Panc1 (cell line): Measurements from ENCODE around the gene CACTIN. TPM values are rescaled to one million over a fixed set of nuclear protein-coding genes. Genes with fewer than 3 reads are reported as not detected.

Experiments
- ATAC-seq: fragments of 200-7000 bp; cut with Tn5 transposase; 2 replicates; pipeline ENCODE4 v1.9.1; 2020; ENCODE audit warnings: mild to moderate bottlenecking, moderate library complexity
- BruUV-seq: library from RNA; stranded (reverse); fragments of 400-500 nt; replicated peaks from 2 replicates; lab custom pipeline; 2021; lab: Mats Ljungman, UMichigan
- CTCF ChIA-PET: fragments of 300-600 bp; sonication (Branson Sonifier 250); formaldehyde crosslinking; loops from one replicate; lab custom pipeline; 2022; ENCODE audit warnings: antibody characterized with exemption; lab: Charles Lee
- POLR2A ChIA-PET: fragments of 300-600 bp; sonication (Branson Sonifier 250); formaldehyde crosslinking; loops from one replicate; lab custom pipeline; 2022; ENCODE audit warnings: antibody characterized with exemption; lab: Charles Lee
- DNase-seq: peaks from one replicate; pipeline ENCODE4 v3.0.0-alpha.2; 2010; ENCODE audit warnings: low read depth, low spot score
- H3K27ac ChIP-seq: 2 replicates; pipeline ENCODE4 v1.5.1; 2011; ENCODE audit warnings: mild to moderate bottlenecking, low read length, inconsistent platforms
- H3K27me3 ChIP-seq: fragments of 200-500 bp; sonication (Bioruptor generic); 2 replicates; pipeline ENCODE4 v1.6.0; 2014; ENCODE audit warnings: low read length, inconsistent platforms; ENCODE audit not compliant: control insufficient read depth, insufficient read depth
- H3K36me3 ChIP-seq: fragments of 200-500 bp; sonication (Bioruptor generic); 2 replicates; pipeline ENCODE4 v1.5.1; 2014; ENCODE audit warnings: inconsistent platforms, mild to moderate bottlenecking, low read length, moderate library complexity; ENCODE audit not compliant: control insufficient read depth, insufficient read depth
- H3K4me1 ChIP-seq: 2 replicates; pipeline ENCODE4 v1.5.1; 2011; ENCODE audit warnings: inconsistent platforms, mild to moderate bottlenecking, low read length, moderate library complexity; ENCODE audit not compliant: control insufficient read depth, insufficient read depth
- H3K4me3 ChIP-seq, 2 experiments: 2 replicates each; pipeline ENCODE4 v1.5.1; 2011 to 2012; ENCODE audit warnings: low read depth in 2 of 2, low read length in 2 of 2, mild to moderate bottlenecking in 2 of 2, inconsistent platforms in 1 of 2, moderate library complexity in 1 of 2
- H3K9me3 ChIP-seq: fragments of 200-500 bp; sonication (Bioruptor generic); 2 replicates; pipeline ENCODE4 v1.5.1; 2014; ENCODE audit warnings: low read depth, mild to moderate bottlenecking, inconsistent platforms, low read length, moderate library complexity; ENCODE audit not compliant: control insufficient read depth, insufficient read depth
- POLR2AphosphoS5 ChIP-seq: IDR thresholded peaks from 2 replicates; pipeline ENCODE4 v1.6.1; 2012; ENCODE audit warnings: mild to moderate bottlenecking, low read depth, low read length, moderate library complexity
- SIN3A ChIP-seq: IDR thresholded peaks from 2 replicates; pipeline ENCODE4 v1.6.1; 2012; ENCODE audit warnings: low read depth, mild to moderate bottlenecking, low read length, moderate library complexity, borderline replicate concordance; ENCODE audit not compliant: insufficient read depth
- TCF7L2 ChIP-seq: IDR thresholded peaks from 2 replicates; pipeline ENCODE4 v1.6.1; 2011; ENCODE audit warnings: mild to moderate bottlenecking, low read depth, low read length, inconsistent platforms
- in situ Hi-C: cut with HindIII; loops from 2 replicates; pipeline ENCODE4 v1.10.0; 2016; ENCODE audit warnings: low sequenced_read_pairs, low pct_unique_long_range_greater_than_20kb
- intact Hi-C: fragments of 100-400 bp; cut with micrococcal nuclease; formaldehyde crosslinking; loops from one replicate; pipeline ENCODE4 v1.10.0; 2022; ENCODE audit not compliant: unreplicated experiment
- total RNA-seq: library from RNA; stranded (reverse); gene quantifications from one replicate; pipeline ENCODE4 v1.2.1, GENCODE V29; 2021; ENCODE audit not compliant: unreplicated experiment
- TF ChIP-seq, protein P1 (sequence below), 2 experiments: IDR thresholded peaks; 2 replicates each; pipeline ENCODE4 v1.6.1; 2011 to 2012; ENCODE audit warnings: low read depth in 2 of 2, control low read depth in 1 of 2, low read length in 1 of 2, mild to moderate bottlenecking in 1 of 2, moderate library complexity in 1 of 2; ENCODE audit not compliant: insufficient read depth in 1 of 2
- TF ChIP-seq, protein P2 (sequence below): fragments of 450-650 bp; IDR thresholded peaks from 2 replicates; pipeline ENCODE4 v1.5.1; 2017; ENCODE audit warnings: mild to moderate bottlenecking

CACTIN gene
- total RNA-seq, 1 experiment from 2014 or later = 25.2 TPM

- Histone ChIP-seq H3K27ac (no peak overlapping the region), H3K4me1 (peaks cover 13% of the 10 kb centered on the region), H3K9me3 (no peaks in the 10 kb centered on the region), H3K4me3 (no peak overlapping the region), H3K27me3 (no peaks in the 10 kb centered on the region), H3K36me3 (no peaks in the 10 kb centered on the region)
- DNase-seq (no peak), ATAC-seq (no peak)
- ChIA-PET CTCF (no interaction called here), POLR2A (no interaction called here)
- intact Hi-C loops (no loop called here), in situ Hi-C loops (no loop called here)
- TF ChIP-seq SIN3A (no peak), TCF7L2 (no peak)
- no TSS peak for BruUV-seq
Measured at GRCh38 chr19:3599776-3600187, 26.8 kb downstream of the CACTIN start.

GRCh38 chr19:3595521-3596061, 31.0 kb downstream of the CACTIN start:
- POLR2A ChIA-PET = no interaction called here

More at GRCh38 chr19:3595521-3596061, 31.0 kb downstream of the CACTIN start:
- H3K36me3 ChIP-seq = no peaks in the 10 kb centered on the region
- H3K9me3 ChIP-seq = no peaks in the 10 kb centered on the region
- in situ Hi-C loops (no loop called here), intact Hi-C loops (no loop called here)
- CTCF ChIA-PET = no interaction called here
- ATAC-seq = no peak
- no peak for DNase-seq
- H3K27ac ChIP-seq = no peak overlapping the region
- H3K27me3 ChIP-seq = no peaks in the 10 kb centered on the region
- H3K4me3 ChIP-seq = no peak overlapping the region
- no TSS peak for BruUV-seq
- no peaks in the 10 kb centered on the region for H3K4me1 ChIP-seq
- TF ChIP-seq, protein P1, sequence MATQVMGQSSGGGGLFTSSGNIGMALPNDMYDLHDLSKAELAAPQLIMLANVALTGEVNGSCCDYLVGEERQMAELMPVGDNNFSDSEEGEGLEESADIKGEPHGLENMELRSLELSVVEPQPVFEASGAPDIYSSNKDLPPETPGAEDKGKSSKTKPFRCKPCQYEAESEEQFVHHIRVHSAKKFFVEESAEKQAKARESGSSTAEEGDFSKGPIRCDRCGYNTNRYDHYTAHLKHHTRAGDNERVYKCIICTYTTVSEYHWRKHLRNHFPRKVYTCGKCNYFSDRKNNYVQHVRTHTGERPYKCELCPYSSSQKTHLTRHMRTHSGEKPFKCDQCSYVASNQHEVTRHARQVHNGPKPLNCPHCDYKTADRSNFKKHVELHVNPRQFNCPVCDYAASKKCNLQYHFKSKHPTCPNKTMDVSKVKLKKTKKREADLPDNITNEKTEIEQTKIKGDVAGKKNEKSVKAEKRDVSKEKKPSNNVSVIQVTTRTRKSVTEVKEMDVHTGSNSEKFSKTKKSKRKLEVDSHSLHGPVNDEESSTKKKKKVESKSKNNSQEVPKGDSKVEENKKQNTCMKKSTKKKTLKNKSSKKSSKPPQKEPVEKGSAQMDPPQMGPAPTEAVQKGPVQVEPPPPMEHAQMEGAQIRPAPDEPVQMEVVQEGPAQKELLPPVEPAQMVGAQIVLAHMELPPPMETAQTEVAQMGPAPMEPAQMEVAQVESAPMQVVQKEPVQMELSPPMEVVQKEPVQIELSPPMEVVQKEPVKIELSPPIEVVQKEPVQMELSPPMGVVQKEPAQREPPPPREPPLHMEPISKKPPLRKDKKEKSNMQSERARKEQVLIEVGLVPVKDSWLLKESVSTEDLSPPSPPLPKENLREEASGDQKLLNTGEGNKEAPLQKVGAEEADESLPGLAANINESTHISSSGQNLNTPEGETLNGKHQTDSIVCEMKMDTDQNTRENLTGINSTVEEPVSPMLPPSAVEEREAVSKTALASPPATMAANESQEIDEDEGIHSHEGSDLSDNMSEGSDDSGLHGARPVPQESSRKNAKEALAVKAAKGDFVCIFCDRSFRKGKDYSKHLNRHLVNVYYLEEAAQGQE (IDR thresholded peaks at IDR 0.05; ENCODE audit: insufficient read depth in 1 of 2, low read depth in 2 of 2, low read length in 1 of 2) = no peak
- TF ChIP-seq, protein P2, sequence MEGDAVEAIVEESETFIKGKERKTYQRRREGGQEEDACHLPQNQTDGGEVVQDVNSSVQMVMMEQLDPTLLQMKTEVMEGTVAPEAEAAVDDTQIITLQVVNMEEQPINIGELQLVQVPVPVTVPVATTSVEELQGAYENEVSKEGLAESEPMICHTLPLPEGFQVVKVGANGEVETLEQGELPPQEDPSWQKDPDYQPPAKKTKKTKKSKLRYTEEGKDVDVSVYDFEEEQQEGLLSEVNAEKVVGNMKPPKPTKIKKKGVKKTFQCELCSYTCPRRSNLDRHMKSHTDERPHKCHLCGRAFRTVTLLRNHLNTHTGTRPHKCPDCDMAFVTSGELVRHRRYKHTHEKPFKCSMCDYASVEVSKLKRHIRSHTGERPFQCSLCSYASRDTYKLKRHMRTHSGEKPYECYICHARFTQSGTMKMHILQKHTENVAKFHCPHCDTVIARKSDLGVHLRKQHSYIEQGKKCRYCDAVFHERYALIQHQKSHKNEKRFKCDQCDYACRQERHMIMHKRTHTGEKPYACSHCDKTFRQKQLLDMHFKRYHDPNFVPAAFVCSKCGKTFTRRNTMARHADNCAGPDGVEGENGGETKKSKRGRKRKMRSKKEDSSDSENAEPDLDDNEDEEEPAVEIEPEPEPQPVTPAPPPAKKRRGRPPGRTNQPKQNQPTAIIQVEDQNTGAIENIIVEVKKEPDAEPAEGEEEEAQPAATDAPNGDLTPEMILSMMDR = no peak
- no peak for TF ChIP-seq SIN3A
- TF ChIP-seq TCF7L2 = no peak
- TF ChIP-seq POLR2AphosphoS5 = no peak
